K562 (cell line): Measurements from ENCODE around the gene GRIK5.

ENCODE experiments used
- ATF1 ChIP-seq, 2 experiments: fragments of 450-650 bp in 1 of 2; IDR thresholded peaks; 2 replicates each; pipeline ENCODE4 v1.6.1; 2016; ENCODE audit warnings: missing compliant biosample characterization in 1 of 2, missing genetic modification characterization in 1 of 2
- BHLHE40 ChIP-seq: IDR thresholded peaks from 2 replicates; pipeline ENCODE4 v1.6.1; 2011; ENCODE audit warnings: low read length, improper control_type of control experiment
- CHD1 ChIP-seq: fragments of 200-600 bp; sonication (generic); IDR thresholded peaks from one replicate; pipeline ENCODE4 v1.6.1; 2012; ENCODE audit warnings: mild to moderate bottlenecking, moderate library complexity, low read length, inconsistent platforms
- IRF2 ChIP-seq: sonication (generic); formaldehyde crosslinking; IDR thresholded peaks from 2 replicates; pipeline ENCODE4 v1.8.1; 2022; ENCODE audit warnings: mild to moderate bottlenecking, missing genetic modification reagents
- NR1H2 ChIP-seq: sonication (generic); formaldehyde crosslinking; IDR thresholded peaks from 2 replicates; pipeline ENCODE4 v1.4.0; 2020; ENCODE audit warnings: mild to moderate bottlenecking, missing genetic modification reagents
- SRSF1 ChIP-seq: fragments of 200-400 bp; formaldehyde crosslinking; IDR thresholded peaks from 2 replicates; pipeline ENCODE4 v1.6.1; 2017; ENCODE audit warnings: mild to moderate bottlenecking, low read depth, low read length, moderate library complexity
- YY1 ChIP-seq, 3 experiments: IDR thresholded peaks; 2 replicates each; pipeline ENCODE4 v1.6.1; 2011; ENCODE audit warnings: low read length in 2 of 3, mild to moderate bottlenecking in 2 of 3, moderate library complexity in 2 of 3, borderline replicate concordance in 1 of 3, control low read depth in 1 of 3, low read depth in 1 of 3; ENCODE audit not compliant: insufficient read depth in 3 of 3, insufficient replicate concordance in 2 of 3, control insufficient read depth in 1 of 3, insufficient read length in 1 of 3; ENCODE audit errors: extremely low read depth in 1 of 3
- TF ChIP-seq, protein P1 (sequence below), 3 experiments: IDR thresholded peaks in 2 of 3; conservative IDR thresholded peaks in 1 of 3; 2 replicates each; pipeline ENCODE4 v1.5.1; 2011 to 2012; ENCODE audit warnings: low read length in 3 of 3, mild to moderate bottlenecking in 3 of 3, control low read depth in 2 of 3, improper control_type of control experiment in 1 of 3, inconsistent platforms in 1 of 3, low read depth in 1 of 3, mixed read lengths in 1 of 3, moderate library complexity in 1 of 3; ENCODE audit not compliant: insufficient read depth in 2 of 3
- TF ChIP-seq, protein P2 (sequence below): fragments of 450-650 bp; formaldehyde crosslinking; IDR thresholded peaks from 2 replicates; pipeline ENCODE4 v1.4.0; 2020; ENCODE audit warnings: mild to moderate bottlenecking, moderate library complexity
- TF ChIP-seq, protein P3 (sequence below): sonication (generic); formaldehyde crosslinking; IDR thresholded peaks from 2 replicates; pipeline ENCODE4 v1.9.0; 2022; ENCODE audit warnings: mild to moderate bottlenecking, missing genetic modification reagents
- TF ChIP-seq, protein P4 (sequence below), 2 experiments: fragments of 450-650 bp in 1 of 2; sonication (generic) in 1 of 2; formaldehyde crosslinking; conservative IDR thresholded peaks; 2 replicates each; pipeline versions ENCODE4 v1.4.0 to v1.8.1; 2020 to 2022; ENCODE audit warnings: mild to moderate bottlenecking in 1 of 2, missing genetic modification reagents in 1 of 2

DNA sequence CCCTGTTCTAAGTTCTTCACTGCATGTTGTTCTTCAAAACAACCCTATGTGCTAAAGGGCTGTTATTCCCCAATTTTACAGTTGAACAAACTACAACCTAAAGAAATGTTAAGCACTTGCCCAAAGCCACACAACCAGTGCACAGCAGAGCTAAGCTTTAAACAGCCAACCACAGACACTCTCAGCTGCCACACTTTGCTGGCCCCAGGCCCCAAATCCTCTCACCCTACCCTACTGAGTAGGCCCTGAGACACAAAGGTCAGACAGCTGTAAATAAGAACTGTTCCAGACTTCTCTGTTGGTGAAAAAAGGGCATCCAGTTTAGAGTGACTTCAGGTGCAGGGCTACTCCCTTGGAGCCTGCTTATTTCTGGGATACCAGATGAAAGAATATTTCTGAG lies 30.0 kb downstream of the GRIK5 start:
- no peak for TF ChIP-seq CHD1
- TF ChIP-seq BHLHE40 = no peak
- no peak for TF ChIP-seq SRSF1
- TF ChIP-seq, protein P1, sequence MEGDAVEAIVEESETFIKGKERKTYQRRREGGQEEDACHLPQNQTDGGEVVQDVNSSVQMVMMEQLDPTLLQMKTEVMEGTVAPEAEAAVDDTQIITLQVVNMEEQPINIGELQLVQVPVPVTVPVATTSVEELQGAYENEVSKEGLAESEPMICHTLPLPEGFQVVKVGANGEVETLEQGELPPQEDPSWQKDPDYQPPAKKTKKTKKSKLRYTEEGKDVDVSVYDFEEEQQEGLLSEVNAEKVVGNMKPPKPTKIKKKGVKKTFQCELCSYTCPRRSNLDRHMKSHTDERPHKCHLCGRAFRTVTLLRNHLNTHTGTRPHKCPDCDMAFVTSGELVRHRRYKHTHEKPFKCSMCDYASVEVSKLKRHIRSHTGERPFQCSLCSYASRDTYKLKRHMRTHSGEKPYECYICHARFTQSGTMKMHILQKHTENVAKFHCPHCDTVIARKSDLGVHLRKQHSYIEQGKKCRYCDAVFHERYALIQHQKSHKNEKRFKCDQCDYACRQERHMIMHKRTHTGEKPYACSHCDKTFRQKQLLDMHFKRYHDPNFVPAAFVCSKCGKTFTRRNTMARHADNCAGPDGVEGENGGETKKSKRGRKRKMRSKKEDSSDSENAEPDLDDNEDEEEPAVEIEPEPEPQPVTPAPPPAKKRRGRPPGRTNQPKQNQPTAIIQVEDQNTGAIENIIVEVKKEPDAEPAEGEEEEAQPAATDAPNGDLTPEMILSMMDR (IDR thresholded peaks at IDR 0.05 in 2 of 3, conservative IDR thresholded peaks at IDR 0.05 in 1 of 3; ENCODE audit: insufficient read depth in 2 of 3, low read depth in 1 of 3, low read length in 3 of 3) = no peak
- no peak for TF ChIP-seq ATF1 (CRISPR knock-in tag; IDR thresholded peaks at IDR 0.05)
- TF ChIP-seq ATF1 (tag; IDR thresholded peaks at IDR 0.05) = no peak
- TF ChIP-seq YY1 (IDR thresholded peaks at IDR 0.05; ENCODE audit: borderline replicate concordance in 1 of 3, control insufficient read depth in 1 of 3, extremely low read depth in 1 of 3, insufficient read depth in 3 of 3, insufficient read length in 1 of 3, insufficient replicate concordance in 2 of 3, low read depth in 1 of 3, low read length in 2 of 3) = no peak
- TF ChIP-seq, protein P2, sequence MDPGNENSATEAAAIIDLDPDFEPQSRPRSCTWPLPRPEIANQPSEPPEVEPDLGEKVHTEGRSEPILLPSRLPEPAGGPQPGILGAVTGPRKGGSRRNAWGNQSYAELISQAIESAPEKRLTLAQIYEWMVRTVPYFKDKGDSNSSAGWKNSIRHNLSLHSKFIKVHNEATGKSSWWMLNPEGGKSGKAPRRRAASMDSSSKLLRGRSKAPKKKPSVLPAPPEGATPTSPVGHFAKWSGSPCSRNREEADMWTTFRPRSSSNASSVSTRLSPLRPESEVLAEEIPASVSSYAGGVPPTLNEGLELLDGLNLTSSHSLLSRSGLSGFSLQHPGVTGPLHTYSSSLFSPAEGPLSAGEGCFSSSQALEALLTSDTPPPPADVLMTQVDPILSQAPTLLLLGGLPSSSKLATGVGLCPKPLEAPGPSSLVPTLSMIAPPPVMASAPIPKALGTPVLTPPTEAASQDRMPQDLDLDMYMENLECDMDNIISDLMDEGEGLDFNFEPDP (CRISPR knock-in tag) = no peak
- no peak for TF ChIP-seq NR1H2 (CRISPR knock-in tag)
- TF ChIP-seq IRF2 (CRISPR knock-in tag) = no peak
- TF ChIP-seq, protein P3, sequence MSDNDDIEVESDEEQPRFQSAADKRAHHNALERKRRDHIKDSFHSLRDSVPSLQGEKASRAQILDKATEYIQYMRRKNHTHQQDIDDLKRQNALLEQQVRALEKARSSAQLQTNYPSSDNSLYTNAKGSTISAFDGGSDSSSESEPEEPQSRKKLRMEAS (CRISPR knock-in tag) = no peak
- TF ChIP-seq, protein P4, sequence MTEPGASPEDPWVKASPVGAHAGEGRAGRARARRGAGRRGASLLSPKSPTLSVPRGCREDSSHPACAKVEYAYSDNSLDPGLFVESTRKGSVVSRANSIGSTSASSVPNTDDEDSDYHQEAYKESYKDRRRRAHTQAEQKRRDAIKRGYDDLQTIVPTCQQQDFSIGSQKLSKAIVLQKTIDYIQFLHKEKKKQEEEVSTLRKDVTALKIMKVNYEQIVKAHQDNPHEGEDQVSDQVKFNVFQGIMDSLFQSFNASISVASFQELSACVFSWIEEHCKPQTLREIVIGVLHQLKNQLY (CRISPR knock-in tag; conservative IDR thresholded peaks at IDR 0.05) = no peak
